Uterus (tissue), 4 donors: ENCODE results near the gene LST1. TPM values are rescaled to one million over a fixed set of nuclear protein-coding genes. Genes with fewer than 3 reads are reported as not detected.

Experiments used
- DNase-seq, 2 donors: peaks; one replicate each; pipeline ENCODE4 v3.0.0-alpha.2; 2019 to 2020
- H3K27ac ChIP-seq, 2 donors: fragments of 200-600 bp; sonication (generic); 1 replicate in 1 of 2; 2 replicates in 1 of 2; pipeline ENCODE4 v1.5.1; 2016 to 2018
- H3K27me3 ChIP-seq, 2 donors: fragments of 200-600 bp; sonication (generic); one replicate each; pipeline ENCODE4 v1.5.1; 2018 to 2019; ENCODE audit warnings: control low read depth in 1 of 2
- H3K36me3 ChIP-seq, 2 donors: fragments of 200-600 bp; sonication (generic); one replicate each; pipeline ENCODE4 v1.5.1; 2019; ENCODE audit warnings: control low read depth in 1 of 2
- H3K4me1 ChIP-seq, 2 donors: fragments of 200-600 bp; sonication (generic); one replicate each; pipeline ENCODE4 v1.5.1; 2018 to 2019; ENCODE audit warnings: control low read depth in 1 of 2
- H3K4me3 ChIP-seq, 2 donors: fragments of 200-600 bp; sonication (generic); 1 replicate in 1 of 2; 2 replicates in 1 of 2; pipeline ENCODE4 v1.5.1; 2018 to 2019; ENCODE audit warnings: mild to moderate bottlenecking in 1 of 2
- H3K9me3 ChIP-seq, 2 donors: fragments of 200-600 bp; sonication (generic); one replicate each; pipeline ENCODE4 v1.5.1; 2019; ENCODE audit warnings: control low read depth in 1 of 2
- POLR2A ChIP-seq, 2 donors: fragments of 450-650 bp; IDR thresholded peaks; one replicate each; pipeline ENCODE4 v1.6.1; 2016; ENCODE audit warnings: antibody characterized with exemption in 2 of 2, mild to moderate bottlenecking in 1 of 2, moderate library complexity in 1 of 2
- intact Hi-C: fragments of 100-400 bp; cut with DNase I; formaldehyde crosslinking; loops from one replicate; pipeline ENCODE4 v1.15.1; 2023; ENCODE audit warnings: low total_unique reads
- total RNA-seq, 4 donors: library from RNA; depleted of rRNA in 3 of 4; stranded (reverse); fragments of >200 nt in 3 of 4; gene quantifications; one replicate each; pipeline versions ENCODE4 v1.1.0 to v1.2.4, GENCODE V29; 2014 to 2023
- TF ChIP-seq, protein P1 (sequence below), 4 experiments: fragments of 200-600 bp in 2 of 4; fragments of 450-650 bp in 2 of 4; sonication (generic) in 2 of 4; IDR thresholded peaks; one replicate each; pipeline ENCODE4 v1.5.1; 2016 to 2019; ENCODE audit warnings: antibody characterized with exemption in 4 of 4, mild to moderate bottlenecking in 2 of 4, moderate library complexity in 1 of 4
- donor health status: DM: yes; HTN: yes; CAD: no.

LST1 gene
- total RNA-seq, result 100 to 1,000 TPM in 1 of 4 donors, 1 to 10 TPM in 2, not detected in 1; 2.6 to 229 (median 3.2) TPM

DNA sequence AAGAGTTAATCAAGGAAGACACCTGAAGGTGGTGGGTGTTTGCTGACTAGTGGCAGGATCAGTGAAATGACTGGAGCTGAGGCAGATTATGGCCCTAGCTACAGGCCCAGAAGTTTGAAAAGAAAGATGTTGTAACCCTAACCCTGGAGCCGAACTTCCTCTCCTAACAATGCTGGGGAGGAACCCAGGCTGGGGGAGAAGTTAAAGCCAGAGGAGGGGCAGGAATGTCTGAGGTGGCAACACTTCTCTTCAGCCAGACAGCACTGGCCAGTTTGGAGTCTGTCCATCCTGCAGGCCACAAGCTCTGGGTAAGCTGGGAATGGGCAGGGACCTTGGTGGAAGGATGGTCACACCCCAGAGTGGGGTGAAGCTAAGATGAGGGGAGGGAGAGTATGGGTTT lies at the start of gene LST1:
Gene LST1, plus strand, starts transcription at position 270 of the 400 bp plus-strand sequence. CDS start 1,023 bp downstream, outside the sequence.
- Histone ChIP-seq H3K27ac (no peak within 1 kb of the TSS), H3K9me3 (no peaks in the 10 kb centered on the region), H3K27me3 (no peaks in the 10 kb centered on the region), H3K4me1 (no peaks in the 10 kb centered on the region), H3K36me3 (no peaks in the 10 kb centered on the region), H3K4me3 (no peak within 1 kb of the TSS)
- intact Hi-C loops, result no loop called here
- DNase-seq, result no peak
- no peak for TF ChIP-seq POLR2A (IDR thresholded peaks at IDR 0.05)
- TF ChIP-seq, protein P1, sequence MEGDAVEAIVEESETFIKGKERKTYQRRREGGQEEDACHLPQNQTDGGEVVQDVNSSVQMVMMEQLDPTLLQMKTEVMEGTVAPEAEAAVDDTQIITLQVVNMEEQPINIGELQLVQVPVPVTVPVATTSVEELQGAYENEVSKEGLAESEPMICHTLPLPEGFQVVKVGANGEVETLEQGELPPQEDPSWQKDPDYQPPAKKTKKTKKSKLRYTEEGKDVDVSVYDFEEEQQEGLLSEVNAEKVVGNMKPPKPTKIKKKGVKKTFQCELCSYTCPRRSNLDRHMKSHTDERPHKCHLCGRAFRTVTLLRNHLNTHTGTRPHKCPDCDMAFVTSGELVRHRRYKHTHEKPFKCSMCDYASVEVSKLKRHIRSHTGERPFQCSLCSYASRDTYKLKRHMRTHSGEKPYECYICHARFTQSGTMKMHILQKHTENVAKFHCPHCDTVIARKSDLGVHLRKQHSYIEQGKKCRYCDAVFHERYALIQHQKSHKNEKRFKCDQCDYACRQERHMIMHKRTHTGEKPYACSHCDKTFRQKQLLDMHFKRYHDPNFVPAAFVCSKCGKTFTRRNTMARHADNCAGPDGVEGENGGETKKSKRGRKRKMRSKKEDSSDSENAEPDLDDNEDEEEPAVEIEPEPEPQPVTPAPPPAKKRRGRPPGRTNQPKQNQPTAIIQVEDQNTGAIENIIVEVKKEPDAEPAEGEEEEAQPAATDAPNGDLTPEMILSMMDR (IDR thresholded peaks at IDR 0.05), result no peak

DNA sequence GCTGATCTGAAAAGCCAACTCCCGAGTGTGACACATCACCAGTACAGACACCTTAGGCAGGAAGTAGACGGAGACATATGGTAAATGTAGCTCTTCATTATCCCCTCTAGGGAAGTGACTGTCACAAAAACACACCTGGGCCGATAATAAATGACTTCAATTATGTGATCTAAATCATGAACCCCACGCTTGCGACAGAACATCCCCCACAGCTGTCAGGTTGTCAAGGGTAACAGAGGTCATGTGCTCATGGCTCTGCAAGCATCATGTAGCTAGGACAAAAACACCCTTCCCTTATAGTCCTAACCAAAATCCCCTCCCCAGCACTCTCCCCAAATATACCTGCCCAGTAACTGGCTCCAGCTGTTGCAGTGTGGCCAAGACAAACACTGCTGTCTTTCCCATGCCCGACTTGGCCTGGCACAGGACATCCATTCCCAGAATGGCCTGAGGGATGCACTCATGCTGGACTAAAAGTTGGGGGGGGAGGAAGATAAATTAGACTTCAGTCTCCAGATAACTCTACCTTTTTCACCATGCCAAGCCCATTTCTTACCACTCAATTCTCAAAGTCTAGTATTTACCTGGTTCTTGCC lies 47.2 kb upstream of the LST1 start:
- Histone ChIP-seq H3K27me3 (no peaks in the 10 kb centered on the region), H3K4me1 (peaks cover 6% of the 10 kb centered on the region in 2 donors), H3K9me3 (no peaks in the 10 kb centered on the region), H3K36me3 (no peaks in the 10 kb centered on the region), H3K4me3 (no peak overlapping the region), H3K27ac (no peak overlapping the region)
- intact Hi-C loops, result no loop called here
- DNase-seq, result no peak
- no peak for TF ChIP-seq POLR2A (IDR thresholded peaks at IDR 0.05)
- TF ChIP-seq, protein P1 (IDR thresholded peaks at IDR 0.05), result no peak

DNA sequence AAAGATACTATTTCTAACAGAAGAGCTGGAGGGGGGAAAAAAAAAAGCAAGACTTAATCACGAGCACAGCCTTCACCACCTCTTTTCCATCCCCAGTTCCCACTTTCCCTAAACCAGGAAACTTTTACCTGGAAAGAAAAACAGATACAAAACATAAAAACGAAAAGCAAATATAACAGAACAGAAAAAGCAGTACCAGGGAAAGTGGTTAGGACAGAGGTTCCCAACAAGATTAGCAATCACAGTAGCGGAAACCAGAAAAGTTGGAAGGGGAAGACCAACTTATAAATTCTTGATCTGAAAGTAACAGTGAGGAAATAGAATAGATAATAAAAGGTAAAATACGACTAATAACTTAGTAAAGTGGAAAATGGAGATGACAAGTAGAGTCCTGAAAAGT lies 45.4 kb upstream of the LST1 start:
- intact Hi-C loops, result no loop called here
- peaks cover 6% of the 10 kb centered on the region in 2 donors for H3K4me1 ChIP-seq

DNA sequence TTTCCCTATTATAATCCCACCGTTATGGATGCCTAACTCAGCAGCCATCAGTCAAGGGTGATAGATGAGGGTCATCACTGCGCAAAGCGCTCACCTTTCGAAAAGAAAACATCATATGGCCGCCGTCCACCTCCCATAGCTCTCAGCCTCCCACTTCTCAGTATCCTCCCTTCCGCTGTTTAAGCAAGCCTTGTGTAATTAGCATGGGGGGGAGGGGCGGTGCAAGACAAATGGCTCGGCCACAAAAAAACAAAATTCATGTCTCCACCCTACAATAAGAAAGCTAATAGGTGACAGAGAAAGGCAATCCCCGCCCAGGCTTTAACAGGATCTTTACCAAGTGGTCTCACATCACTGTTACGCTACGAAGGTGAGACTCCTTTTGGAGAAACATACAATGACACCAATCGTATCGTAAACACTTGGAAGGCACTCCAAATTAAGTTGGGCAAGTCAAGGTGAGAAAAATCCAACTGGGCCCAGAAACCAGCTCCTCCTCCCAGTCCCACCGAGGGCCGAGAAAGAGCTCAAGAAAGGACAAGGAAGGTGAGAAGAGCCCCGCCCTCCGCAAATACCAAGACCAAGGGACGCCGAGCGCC lies 44.9 kb upstream of the LST1 start:
- DNase-seq, result peak in 1 of 2 donors; percentile 43
- H3K9me3 ChIP-seq, result no peaks in the 10 kb centered on the region
- TF ChIP-seq, protein P1 (IDR thresholded peaks at IDR 0.05), result no peak
- TF ChIP-seq POLR2A (IDR thresholded peaks at IDR 0.05), result no peak
- peaks cover 6% of the 10 kb centered on the region in 2 donors for H3K4me1 ChIP-seq
- H3K27me3 ChIP-seq, result no peaks in the 10 kb centered on the region
- peak overlapping the region; percentile 85 to 100 for H3K27ac ChIP-seq
- peak overlapping the region; percentile 75 to 87 for H3K4me3 ChIP-seq
- H3K36me3 ChIP-seq, result no peaks in the 10 kb centered on the region
- intact Hi-C loops, result no loop called here

More for the DNA sequence above, 45.4 kb upstream of the LST1 start:
- H3K27me3 ChIP-seq, result no peaks in the 10 kb centered on the region
- no peak for DNase-seq
- H3K4me3 ChIP-seq, result peak overlapping the region; percentile 75 to 87
- no peaks in the 10 kb centered on the region for H3K9me3 ChIP-seq
- H3K27ac ChIP-seq, result peak overlapping the region; percentile 85 to 100
- TF ChIP-seq, protein P1 (IDR thresholded peaks at IDR 0.05), result no peak
- TF ChIP-seq POLR2A (IDR thresholded peaks at IDR 0.05), result no peak
- no peaks in the 10 kb centered on the region for H3K36me3 ChIP-seq
